ENCODE measurements around the gene SVEP1. TPM values are rescaled to one million over a fixed set of nuclear protein-coding genes. Genes with fewer than 3 reads are reported as not detected.

Gene SVEP1
- polyA plus RNA-seq, 3 donors, result under 0.01 TPM; not detected in 2

GRCh38 chr9:110487196-110487595, 92.3 kb downstream of the SVEP1 start:
- H3K79me2 ChIP-seq (ENCODE audit: insufficient read depth, low read length), result no peaks in the 10 kb centered on the region
- H3K4me1 ChIP-seq (ENCODE audit: control insufficient read depth in 1 of 2, insufficient read depth in 2 of 2, low read length in 2 of 2), result no peaks in the 10 kb centered on the region
- Mint-ChIP-seq H3K4me1 (no peaks in the 10 kb centered on the region), H3K4me3 (no peak overlapping the region), H3K27me3 (ENCODE audit: low read depth in 3 of 3) (peaks cover 7 to 10% (median 9%) of the 10 kb centered on the region in 3 donors), H3K27ac (no peak overlapping the region), H3K36me3 (no peaks in the 10 kb centered on the region), H3K9me3 (peaks cover 0 to 5% (median 2%) of the 10 kb centered on the region in 7 donors)
- H4K20me1 ChIP-seq (ENCODE audit: insufficient read depth, low read length), result no peaks in the 10 kb centered on the region
- DNase-seq, result no peak
- H3K27me3 ChIP-seq (ENCODE audit: control insufficient read depth in 2 of 2, insufficient read depth in 2 of 2, low read length in 2 of 2), result peaks cover 0 to 4% of the 10 kb centered on the region in 2 donors
- intact Hi-C loops (cut with micrococcal nuclease), result no loop called here
- H3K9ac ChIP-seq (ENCODE audit: insufficient read depth, low read length, poor library complexity, severe bottlenecking), result no peak overlapping the region
- H2AFZ ChIP-seq (ENCODE audit: insufficient read depth, low read depth, low read length, poor library complexity, severe bottlenecking), result no peak overlapping the region
- H3K9me3 ChIP-seq (replicated peaks in 1 of 2; ENCODE audit: control insufficient read depth in 1 of 2, insufficient read depth in 1 of 2, low read length in 2 of 2), result no peaks in the 10 kb centered on the region
- H3K4me3 ChIP-seq (replicated peaks in 1 of 3; ENCODE audit: low read depth in 2 of 3, low read length in 3 of 3), result no peak overlapping the region
- H3K27ac ChIP-seq (ENCODE audit: low read depth in 1 of 2, low read length in 2 of 2), result no peak overlapping the region
- no peak for TF ChIP-seq CTCF (IDR thresholded peaks at IDR 0.05)
- H3K36me3 ChIP-seq (replicated peaks in 1 of 2; ENCODE audit: control insufficient read depth in 1 of 2, insufficient read depth in 2 of 2, low read length in 2 of 2), result no peaks in the 10 kb centered on the region
- no peak overlapping the region for H3K4me2 ChIP-seq (replicated peaks; ENCODE audit: extremely low read depth, low read length, poor library complexity, severe bottlenecking)

GRCh38 chr9:110486218-110486617, 93.3 kb downstream of the SVEP1 start:
- no peak overlapping the region for H3K27ac Mint-ChIP-seq
- intact Hi-C loops (cut with micrococcal nuclease), result no loop called here
- H3K4me1 Mint-ChIP-seq, result no peaks in the 10 kb centered on the region
- Histone ChIP-seq H3K79me2 (ENCODE audit: insufficient read depth, low read length) (no peaks in the 10 kb centered on the region), H3K9me3 (replicated peaks in 1 of 2; ENCODE audit: control insufficient read depth in 1 of 2, insufficient read depth in 1 of 2, low read length in 2 of 2) (no peaks in the 10 kb centered on the region), H3K27ac (ENCODE audit: low read depth in 1 of 2, low read length in 2 of 2) (no peak overlapping the region), H4K20me1 (ENCODE audit: insufficient read depth, low read length) (no peaks in the 10 kb centered on the region), H3K9ac (ENCODE audit: insufficient read depth, low read length, poor library complexity, severe bottlenecking) (no peak overlapping the region), H3K4me1 (ENCODE audit: control insufficient read depth in 1 of 2, insufficient read depth in 2 of 2, low read length in 2 of 2) (no peaks in the 10 kb centered on the region), H3K27me3 (ENCODE audit: control insufficient read depth in 2 of 2, insufficient read depth in 2 of 2, low read length in 2 of 2) (peaks cover 0 to 4% of the 10 kb centered on the region in 2 donors), H3K36me3 (replicated peaks in 1 of 2; ENCODE audit: control insufficient read depth in 1 of 2, insufficient read depth in 2 of 2, low read length in 2 of 2) (no peaks in the 10 kb centered on the region), H3K4me3 (replicated peaks in 1 of 3; ENCODE audit: low read depth in 2 of 3, low read length in 3 of 3) (no peak overlapping the region), H3K4me2 (replicated peaks; ENCODE audit: extremely low read depth, low read length, poor library complexity, severe bottlenecking) (no peak overlapping the region), H2AFZ (ENCODE audit: insufficient read depth, low read depth, low read length, poor library complexity, severe bottlenecking) (no peak overlapping the region)
- no peak for TF ChIP-seq CTCF (IDR thresholded peaks at IDR 0.05)
- no peaks in the 10 kb centered on the region for H3K36me3 Mint-ChIP-seq
- no CpG with 5 or more reads among the region's 1 CpG for WGBS (ENCODE audit: insufficient coverage)
- no peak overlapping the region for H3K4me3 Mint-ChIP-seq
- peaks cover 0 to 5% (median 2%) of the 10 kb centered on the region in 7 donors for H3K9me3 Mint-ChIP-seq
- DNase-seq, result no peak
- peaks cover 5 to 11% (median 6%) of the 10 kb centered on the region in 3 donors for H3K27me3 Mint-ChIP-seq (ENCODE audit: low read depth in 3 of 3)

Data from CD14-positive monocyte (primary cell).